GM19467 (cell line): Measurements from ENCODE around the gene SHMT1.

Experiments used
- ATAC-seq: cut with Tn5 transposase; IDR thresholded peaks from one replicate; pipeline ENCODE4 v1.9.1; 2021; ENCODE audit warnings: mild to moderate bottlenecking, moderate library complexity; ENCODE audit not compliant: unreplicated experiment

The SHMT1 gene

GRCh38 chr17:18291718-18292540 lies 71.4 kb downstream of the SHMT1 start:
- no peak for ATAC-seq

- no peak for ATAC-seq
These were observed 78.1 kb downstream of the SHMT1 start for GRCh38 chr17:18285296-18285695.

GRCh38 chr17:18281788-18282187 lies 81.6 kb downstream of the SHMT1 start:
- ATAC-seq = no peak

GRCh38 chr17:18280766-18281371 lies 82.5 kb downstream of the SHMT1 start:
- ATAC-seq = no peak

DNA sequence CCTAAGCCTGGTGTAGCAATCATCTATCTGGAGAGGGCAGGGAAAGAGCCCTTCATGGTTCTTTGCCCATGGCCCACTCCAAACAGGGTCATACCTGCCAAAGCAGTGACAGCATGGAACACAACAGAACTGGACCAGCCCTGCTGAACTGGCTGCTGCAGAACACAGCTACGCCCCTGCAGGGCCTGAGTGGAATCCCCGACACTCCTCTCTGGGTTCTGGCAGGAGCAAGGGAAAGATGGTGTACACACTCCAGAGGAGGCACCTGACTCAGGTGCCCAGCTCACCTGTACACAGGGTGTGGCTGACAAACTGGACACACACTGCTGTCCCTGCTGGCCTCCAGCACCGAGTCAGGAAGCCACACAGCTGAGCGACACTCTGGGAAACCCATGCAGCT lies 83.1 kb downstream of the SHMT1 start:
- ATAC-seq = no peak

DNA sequence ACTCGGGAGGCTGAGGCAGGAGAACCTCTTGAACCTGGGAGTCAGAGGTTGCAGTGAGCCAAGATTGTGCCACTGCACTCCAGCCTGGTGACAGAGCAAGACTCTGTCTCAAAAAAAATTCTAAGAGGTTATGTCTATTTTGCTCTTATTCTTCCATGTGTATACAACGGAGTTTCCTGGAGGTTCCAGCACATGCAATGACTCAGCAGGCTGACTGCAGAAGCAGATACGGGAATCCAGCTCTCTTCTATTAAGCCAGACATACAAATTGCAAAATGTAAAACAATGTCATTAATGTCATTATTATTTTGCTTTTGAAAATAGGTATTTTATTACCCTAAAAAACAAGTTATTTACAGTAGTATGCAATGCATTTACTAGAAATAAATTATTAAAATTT lies 84.5 kb downstream of the SHMT1 start:
- ATAC-seq = no peak
